Endodermal cell (in vitro differentiated cells): ENCODE measurements around the gene PSMA7. TPM values are rescaled to one million over a fixed set of nuclear protein-coding genes. Genes with fewer than 3 reads are reported as not detected.
"Not testable (repeated sequence)": the region's sequence is repeated elsewhere in the genome, so short reads cannot be mapped to it uniquely, and the experiment has no call there.

Experiments
- DNase-seq: peaks from one replicate; pipeline ENCODE4 v3.0.0-alpha.2; 2017
- H3K27ac ChIP-seq: 2 replicates; pipeline ENCODE4 v1.5.1; 2013; ENCODE audit warnings: mild to moderate bottlenecking, low read depth, low read length, moderate library complexity
- H3K27me3 ChIP-seq: 2 replicates; pipeline ENCODE4 v1.6.1; 2013; ENCODE audit warnings: mild to moderate bottlenecking, low read length, moderate library complexity; ENCODE audit not compliant: insufficient read depth, control insufficient read depth, poor library complexity, severe bottlenecking
- H3K36me3 ChIP-seq: 2 replicates; pipeline ENCODE4 v1.7.0; 2013; ENCODE audit warnings: mild to moderate bottlenecking, low read length, moderate library complexity; ENCODE audit not compliant: control insufficient read depth, insufficient read depth
- H3K4me1 ChIP-seq: one replicate; pipeline ENCODE4 v1.7.0; 2013; ENCODE audit warnings: low read length; ENCODE audit not compliant: control insufficient read depth, insufficient read depth
- H3K4me3 ChIP-seq: 2 replicates; pipeline ENCODE4 v1.5.1; 2013; ENCODE audit warnings: mild to moderate bottlenecking, low read length, moderate library complexity
- H3K9ac ChIP-seq: 2 replicates; pipeline ENCODE4 v1.6.1; 2013; ENCODE audit warnings: mild to moderate bottlenecking, low read length, moderate library complexity; ENCODE audit not compliant: poor library complexity, severe bottlenecking; ENCODE audit errors: extremely low read depth
- H3K9me3 ChIP-seq: 2 replicates; pipeline ENCODE4 v1.6.1; 2013; ENCODE audit warnings: mild to moderate bottlenecking, low read length, moderate library complexity; ENCODE audit not compliant: control insufficient read depth
- H3K27ac Mint-ChIP-seq: 2 replicates; pipeline ENCODE4 v1.8.0; 2020; ENCODE audit warnings: mixed read lengths
- H3K27me3 Mint-ChIP-seq: 2 replicates; pipeline ENCODE4 v1.8.0; 2021; ENCODE audit warnings: mild to moderate bottlenecking, mixed read lengths; ENCODE audit not compliant: insufficient read depth
- H3K36me3 Mint-ChIP-seq: 2 replicates; pipeline ENCODE4 v1.8.0; 2020; ENCODE audit warnings: low read depth, mixed read lengths
- H3K4me1 Mint-ChIP-seq: 2 replicates; pipeline ENCODE4 v1.8.0; 2020; ENCODE audit warnings: mixed read lengths
- H3K4me3 Mint-ChIP-seq: 2 replicates; pipeline ENCODE4 v1.8.0; 2020; ENCODE audit warnings: mild to moderate bottlenecking, moderate library complexity, mixed read lengths
- H3K9me3 Mint-ChIP-seq: 2 replicates; pipeline ENCODE4 v1.8.0; 2020; ENCODE audit warnings: mild to moderate bottlenecking, mixed read lengths
- CTCF ChIP-seq: fragments of 200-600 bp; sonication (generic); conservative IDR thresholded peaks from 2 replicates; pipeline ENCODE4 v1.5.0; 2021; ENCODE audit warnings: antibody characterized with exemption, mild to moderate bottlenecking
- WGBS, 2 experiments: methylation state at CpG; one replicate each; pipeline versions ENCODE4 v1.1.5 to v1.1.7; 2013; ENCODE audit warnings: missing lambda C conversion rate in 2 of 2, mixed read lengths in 1 of 2; ENCODE audit not compliant: insufficient coverage in 1 of 2, insufficient read length in 1 of 2; 5-methylcytosine and 5-hydroxymethylcytosine counted together
- total RNA-seq, 2 donors: library from RNA; stranded (reverse); fragmentation: NEBNext Ultra II Directional in 1 of 2; extraction: Animal tissue kit (Norgen Biotek cat#: 25700) in 1 of 2; gene quantifications; 2 replicates in 1 of 2; 3 replicates in 1 of 2; pipeline ENCODE4 v1.2.1, GENCODE V29; 2021

The PSMA7 gene
- total RNA-seq, 2 donors from 2014 or later, result 279 to 280 TPM

- no peak overlapping the region for H3K4me3 Mint-ChIP-seq
- Histone ChIP-seq H3K27me3 (no peaks in the 10 kb centered on the region), H3K9me3 (peaks cover 7% of the 10 kb centered on the region), H3K27ac (peak overlapping the region; percentile 2), H3K9ac (no peak overlapping the region), H3K4me1 (peaks cover 5% of the 10 kb centered on the region), H3K36me3 (peaks cover 41% of the 10 kb centered on the region), H3K4me3 (no peak overlapping the region)
- DNase-seq, result peak; percentile 82
- no peaks in the 10 kb centered on the region for H3K27me3 Mint-ChIP-seq
- H3K36me3 Mint-ChIP-seq, result peaks cover 47% of the 10 kb centered on the region
- WGBS, 2 experiments, result 73 to 88% methylated on average over 24 of the region's 24 CpGs
- H3K4me1 Mint-ChIP-seq, result peaks cover 12% of the 10 kb centered on the region
- no peak for TF ChIP-seq CTCF
- peaks cover 9% of the 10 kb centered on the region for H3K9me3 Mint-ChIP-seq
- H3K27ac Mint-ChIP-seq, result peak overlapping the region; percentile 50
Observed at GRCh38 chr20:62149532-62150309, 6.5 kb upstream of the PSMA7 start.

- H3K4me1 Mint-ChIP-seq, result peaks cover 15% of the 10 kb centered on the region
- H3K27ac Mint-ChIP-seq, result no peak overlapping the region
- Histone ChIP-seq H3K27me3 (no peaks in the 10 kb centered on the region), H3K27ac (peak overlapping the region; percentile 2), H3K4me1 (peaks cover 8% of the 10 kb centered on the region), H3K9me3 (peaks cover 7% of the 10 kb centered on the region), H3K4me3 (no peak overlapping the region), H3K36me3 (peaks cover 34% of the 10 kb centered on the region), H3K9ac (no peak overlapping the region)
- no peaks in the 10 kb centered on the region for H3K27me3 Mint-ChIP-seq
- TF ChIP-seq CTCF, result no peak
- peaks cover 9% of the 10 kb centered on the region for H3K9me3 Mint-ChIP-seq
- 94 to 97% methylated on average over 13 to 19 of the region's 20 CpGs for WGBS, 2 experiments
- peaks cover 40% of the 10 kb centered on the region for H3K36me3 Mint-ChIP-seq
- no peak overlapping the region for H3K4me3 Mint-ChIP-seq
- peak; percentile 56 for DNase-seq
Observed at GRCh38 chr20:62148908-62149314, 5.7 kb upstream of the PSMA7 start.

GRCh38 chr20:62148383-62148782 is 5.2 kb upstream of the PSMA7 start:
- H3K27me3 ChIP-seq, H3K27ac Mint-ChIP-seq, H3K9me3 Mint-ChIP-seq, H3K4me3 Mint-ChIP-seq, H3K27ac ChIP-seq, H3K9me3 ChIP-seq, H3K4me3 ChIP-seq, H3K27me3 Mint-ChIP-seq, H3K9ac ChIP-seq, H3K4me1 ChIP-seq, DNase-seq: not testable (repeated sequence)
- H3K4me1 Mint-ChIP-seq, result peaks cover 15% of the 10 kb centered on the region
- peaks cover 35% of the 10 kb centered on the region for H3K36me3 Mint-ChIP-seq
- 89 to 95% methylated on average over 8 to 9 of the region's 10 CpGs for WGBS, 2 experiments
- peaks cover 28% of the 10 kb centered on the region for H3K36me3 ChIP-seq
